ENCODE data around the gene LILRB1.
"Not testable (repeated sequence)": the region's sequence is repeated elsewhere in the genome, so short reads cannot be mapped to it uniquely, and the experiment has no call there.

The LILRB1 gene

DNA sequence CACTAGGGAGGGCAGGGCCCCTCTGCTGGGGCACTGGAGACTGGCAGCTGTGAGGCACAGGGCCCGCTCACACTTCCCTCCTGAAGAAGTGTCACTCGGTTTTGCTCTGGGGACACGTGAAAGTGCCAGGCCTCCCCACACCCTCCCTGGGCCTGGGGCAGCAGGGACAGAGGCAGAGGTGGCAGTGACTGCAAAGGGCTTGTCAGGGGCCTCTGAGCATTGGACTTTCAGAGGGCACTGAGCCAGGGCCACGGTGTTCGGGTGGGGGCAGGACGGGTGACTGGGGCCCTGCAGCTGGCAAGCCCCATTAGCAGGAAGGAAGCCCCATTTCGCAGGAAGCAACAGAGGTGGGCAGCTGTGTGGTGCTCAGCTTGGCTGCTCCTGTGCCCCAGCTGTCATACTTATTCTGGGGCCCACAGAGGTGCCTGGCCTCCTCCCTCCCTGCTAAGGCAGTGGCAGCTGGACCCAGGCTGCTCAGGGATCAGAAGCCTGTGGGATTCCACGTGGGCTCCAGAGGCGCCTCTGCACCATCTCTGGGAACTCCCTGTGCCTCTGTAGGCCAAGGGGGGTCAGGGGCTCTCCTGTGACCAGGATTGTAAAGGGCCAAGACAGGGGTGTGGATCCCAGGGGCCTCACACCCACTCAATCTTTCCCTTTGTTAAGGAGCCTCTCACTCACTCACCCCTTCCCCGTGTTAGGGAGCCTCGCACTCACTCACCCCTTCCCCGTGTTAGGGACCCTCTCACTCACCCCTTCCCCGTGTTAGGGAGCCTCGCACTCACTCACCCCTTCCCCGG is 5.2 kb upstream of the LILRB1 start:
- not testable (repeated sequence) for DNase-seq

- no peak for DNase-seq
Measured at GRCh38 chr19:54626757-54627156, 3.5 kb upstream of the LILRB1 start.

DNA sequence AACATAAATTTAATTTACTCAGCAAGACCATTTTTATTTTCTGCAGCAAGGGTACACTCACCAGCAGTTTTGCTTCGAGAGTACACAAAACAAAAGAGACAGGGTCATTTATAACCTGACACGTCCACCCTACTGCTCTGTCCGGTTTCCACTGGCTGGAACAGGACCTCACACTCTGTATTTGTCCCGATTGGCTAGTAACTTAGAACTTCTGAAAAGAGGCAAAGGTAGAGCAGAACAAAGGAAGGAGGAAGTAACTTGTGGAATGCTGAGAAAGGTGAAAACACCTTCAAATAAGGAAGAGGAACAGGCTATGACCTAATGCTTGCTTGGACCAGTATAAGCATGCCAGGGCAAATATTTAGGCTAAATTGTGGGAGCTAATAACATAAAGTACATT is 2.4 kb upstream of the LILRB1 start:
- DNase-seq = not testable (repeated sequence)

- no peak for DNase-seq
Measured at GRCh38 chr19:54630782-54631181, 498 bp downstream of the LILRB1 start.

- not testable (repeated sequence) for DNase-seq
Measured at GRCh38 chr19:54631489-54632337, 1.4 kb downstream of the LILRB1 start.

DNA sequence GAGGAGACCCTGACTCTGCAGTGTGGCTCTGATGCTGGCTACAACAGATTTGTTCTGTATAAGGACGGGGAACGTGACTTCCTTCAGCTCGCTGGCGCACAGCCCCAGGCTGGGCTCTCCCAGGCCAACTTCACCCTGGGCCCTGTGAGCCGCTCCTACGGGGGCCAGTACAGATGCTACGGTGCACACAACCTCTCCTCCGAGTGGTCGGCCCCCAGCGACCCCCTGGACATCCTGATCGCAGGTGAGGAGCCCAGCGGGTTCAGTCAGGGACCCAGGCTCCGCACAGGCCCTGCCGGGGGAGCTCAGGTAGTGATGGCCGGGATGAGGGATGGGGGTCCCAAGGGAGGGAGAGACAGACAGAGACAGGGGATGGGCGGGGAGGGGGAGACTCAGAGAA is 2.2 kb downstream of the LILRB1 start:
- DNase-seq = not testable (repeated sequence)

DNA sequence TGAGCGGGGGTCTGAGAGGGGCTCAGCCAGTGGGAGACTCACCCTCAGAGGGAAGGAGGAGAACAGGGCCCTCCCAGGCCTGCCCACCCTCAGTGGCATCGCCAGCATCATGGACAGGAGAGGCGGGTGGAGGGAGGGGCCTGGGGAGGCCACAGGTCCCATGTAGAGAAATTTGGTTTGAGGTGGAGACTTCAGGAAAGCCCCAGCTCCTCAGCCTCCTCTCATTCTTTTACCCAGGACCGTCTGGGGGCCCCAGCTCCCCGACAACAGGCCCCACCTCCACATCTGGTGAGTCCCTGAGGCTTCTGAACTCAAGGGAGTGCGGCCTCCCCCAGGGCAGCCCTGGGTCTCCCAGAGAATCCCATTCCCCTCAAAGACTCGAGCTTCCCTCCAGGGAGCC is 3.1 kb downstream of the LILRB1 start:
- DNase-seq = no peak

- DNase-seq = not testable (repeated sequence)
Measured at GRCh38 chr19:54636081-54636480, 5.8 kb downstream of the LILRB1 start.

- no peak for DNase-seq
Measured at GRCh38 chr19:54638683-54639082, 8.4 kb downstream of the LILRB1 start.

- not testable (repeated sequence) for DNase-seq
Measured at GRCh38 chr19:54642953-54643352, 12.7 kb downstream of the LILRB1 start.

DNA sequence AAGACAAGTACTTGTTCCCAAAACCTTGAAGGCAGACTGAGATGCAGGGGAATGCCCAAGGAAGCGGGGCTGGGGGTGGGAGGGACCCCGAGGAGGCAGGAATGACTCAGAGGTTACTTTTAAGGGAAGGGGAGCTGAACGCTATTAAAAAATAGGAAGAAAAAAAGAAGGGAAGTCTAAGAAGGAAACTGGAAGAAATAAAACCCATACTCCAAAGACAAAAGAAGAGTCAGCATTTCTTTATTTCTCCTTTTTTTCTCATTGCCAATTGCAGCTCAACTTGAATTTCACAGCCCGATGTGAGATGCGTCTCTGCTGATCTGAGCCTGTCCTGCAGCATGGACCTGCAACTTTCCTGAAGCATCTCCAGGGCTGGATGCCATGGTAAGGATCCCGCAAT is 13.3 kb downstream of the LILRB1 start:
- not testable (repeated sequence) for DNase-seq

GRCh38 chr19:54644056-54644455 is 13.8 kb downstream of the LILRB1 start:
- DNase-seq = no peak

DNA sequence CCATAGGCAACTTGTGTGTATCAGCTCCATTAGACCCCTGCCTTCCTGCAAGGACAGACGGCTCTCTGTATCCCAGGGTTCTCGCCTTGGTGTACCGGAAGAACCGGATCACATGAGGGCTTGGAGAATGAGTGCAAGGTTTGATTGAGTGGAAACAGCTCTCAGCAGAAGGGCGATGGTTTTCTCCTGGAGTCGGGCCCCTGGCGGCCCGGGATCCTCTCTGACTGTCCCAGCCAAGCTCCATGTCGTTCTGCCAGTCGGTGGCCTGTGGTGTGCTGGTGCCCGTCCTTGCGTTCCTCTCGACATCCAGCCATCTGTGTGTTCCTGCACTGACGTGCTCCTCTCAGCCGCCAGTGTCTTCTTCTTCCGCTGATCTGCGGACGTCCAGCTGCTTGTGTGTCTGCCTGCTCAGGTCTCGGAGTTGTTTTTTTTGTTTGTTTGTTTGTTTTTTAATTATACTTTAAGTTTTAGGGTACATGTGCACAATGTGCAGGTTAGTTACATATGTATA is 16.1 kb downstream of the LILRB1 start:
- no peak for DNase-seq

DNA sequence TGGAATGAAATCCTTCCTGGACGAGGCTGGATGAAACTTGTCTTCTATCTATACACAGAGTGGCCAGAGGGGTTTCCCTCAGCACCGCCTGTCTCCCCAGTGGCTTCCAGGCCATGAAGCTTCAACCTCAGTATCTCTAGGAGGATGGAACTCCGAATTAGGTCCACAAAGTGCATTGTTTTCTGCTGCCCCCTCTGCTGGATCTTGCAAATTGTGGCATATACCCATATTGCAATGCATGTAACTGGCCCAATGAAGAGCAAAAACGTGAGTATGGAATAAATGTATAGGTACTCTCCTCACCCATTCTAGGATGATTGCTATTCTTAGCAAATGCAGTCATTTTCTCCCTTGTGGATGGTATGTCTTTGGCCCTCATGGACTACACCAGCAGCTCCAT is 17.8 kb downstream of the LILRB1 start:
- DNase-seq = no peak

GRCh38 chr19:54650108-54650655 is 19.9 kb downstream of the LILRB1 start:
- no peak for DNase-seq

DNA sequence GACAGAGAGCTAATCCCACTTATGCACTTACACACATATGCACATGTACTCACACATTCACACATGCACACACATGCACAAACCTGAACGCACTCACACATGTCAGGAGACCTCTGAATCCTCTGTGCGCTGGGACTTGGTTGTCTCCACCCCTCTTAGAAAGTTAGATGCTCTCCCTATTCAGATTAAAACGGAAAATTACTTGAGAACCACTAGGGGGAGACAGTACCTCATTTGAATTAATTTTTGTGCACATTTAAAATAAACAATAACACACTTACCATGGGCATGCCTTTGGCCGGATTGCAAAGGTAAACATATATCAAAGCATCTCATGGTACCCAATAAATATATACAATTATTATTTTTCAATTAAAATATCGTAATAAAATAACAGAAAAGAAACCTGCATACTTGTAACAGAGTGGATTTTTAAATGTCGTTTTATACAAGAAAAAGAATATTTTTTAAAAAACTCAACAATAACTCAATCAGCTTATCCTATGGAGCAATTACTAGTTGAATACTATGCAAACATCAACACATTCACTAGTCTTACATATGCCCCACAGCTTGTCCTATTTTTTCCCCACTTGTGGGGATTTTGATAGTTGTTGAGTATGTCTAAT is 23.0 kb downstream of the LILRB1 start:
- DNase-seq = no peak

DNA sequence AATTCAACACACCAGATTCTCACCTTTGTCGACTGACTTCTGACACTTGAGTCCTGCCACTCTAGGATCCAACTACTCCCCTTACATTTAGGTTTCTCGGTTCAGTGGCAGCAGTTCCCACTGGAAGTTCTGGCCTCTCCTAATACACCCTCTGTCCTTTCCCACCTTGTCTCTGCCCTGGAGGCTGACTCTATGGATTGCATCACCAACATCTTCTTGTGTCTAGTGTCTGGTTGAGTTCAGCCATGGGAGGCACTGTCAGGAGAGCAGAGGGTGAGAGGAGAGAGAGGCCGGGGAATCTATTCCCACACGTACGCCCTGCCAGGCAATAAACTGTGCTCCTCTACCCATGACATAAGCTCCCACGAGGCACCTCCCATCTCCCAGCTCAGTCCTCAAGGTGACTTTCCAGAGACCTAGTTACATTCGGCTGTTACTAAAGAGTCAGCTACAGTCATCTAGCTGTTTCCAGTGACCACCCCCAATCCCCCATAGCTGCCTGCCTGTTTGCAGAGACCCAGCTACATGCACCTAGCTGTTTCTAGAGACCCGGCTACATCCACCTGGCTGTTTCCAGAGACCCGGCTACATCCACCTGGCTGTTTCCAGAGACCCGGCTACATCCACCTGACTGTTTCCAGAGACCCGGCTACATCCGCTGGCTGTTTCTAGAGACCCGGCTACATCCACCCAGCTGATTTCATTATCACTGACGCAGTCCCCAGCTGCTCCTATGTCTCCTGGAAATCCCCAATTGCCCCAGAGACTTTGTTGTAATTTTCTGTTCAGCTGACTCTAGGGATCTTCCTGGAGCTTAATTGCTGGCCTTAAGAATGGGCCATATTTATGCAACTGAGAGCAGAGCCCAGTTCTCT is 24.4 kb downstream of the LILRB1 start:
- DNase-seq = no peak

DNA sequence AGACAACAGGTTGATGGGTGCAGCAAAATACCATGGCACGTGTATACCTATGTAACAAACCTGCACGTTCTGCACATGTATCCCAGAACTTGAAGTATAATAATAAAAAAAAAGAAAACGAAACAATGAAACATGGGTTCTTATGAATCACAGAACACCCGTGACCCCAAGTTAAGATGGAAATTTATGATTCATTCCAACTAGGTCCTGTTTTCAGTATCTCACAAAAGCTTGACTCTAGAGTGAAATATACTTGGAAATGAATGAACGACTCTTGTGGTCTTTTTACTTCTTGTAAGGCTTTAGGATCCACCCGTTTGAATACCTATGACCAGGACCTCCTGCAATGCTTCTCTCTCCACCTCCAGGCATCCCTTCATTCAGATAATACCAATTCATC is 29.0 kb downstream of the LILRB1 start:
- DNase-seq = no peak

GRCh38 chr19:54660306-54660705 is 30.0 kb downstream of the LILRB1 start:
- no peak for DNase-seq

GRCh38 chr19:54660964-54661363 is 30.7 kb downstream of the LILRB1 start:
- DNase-seq = no peak

DNA sequence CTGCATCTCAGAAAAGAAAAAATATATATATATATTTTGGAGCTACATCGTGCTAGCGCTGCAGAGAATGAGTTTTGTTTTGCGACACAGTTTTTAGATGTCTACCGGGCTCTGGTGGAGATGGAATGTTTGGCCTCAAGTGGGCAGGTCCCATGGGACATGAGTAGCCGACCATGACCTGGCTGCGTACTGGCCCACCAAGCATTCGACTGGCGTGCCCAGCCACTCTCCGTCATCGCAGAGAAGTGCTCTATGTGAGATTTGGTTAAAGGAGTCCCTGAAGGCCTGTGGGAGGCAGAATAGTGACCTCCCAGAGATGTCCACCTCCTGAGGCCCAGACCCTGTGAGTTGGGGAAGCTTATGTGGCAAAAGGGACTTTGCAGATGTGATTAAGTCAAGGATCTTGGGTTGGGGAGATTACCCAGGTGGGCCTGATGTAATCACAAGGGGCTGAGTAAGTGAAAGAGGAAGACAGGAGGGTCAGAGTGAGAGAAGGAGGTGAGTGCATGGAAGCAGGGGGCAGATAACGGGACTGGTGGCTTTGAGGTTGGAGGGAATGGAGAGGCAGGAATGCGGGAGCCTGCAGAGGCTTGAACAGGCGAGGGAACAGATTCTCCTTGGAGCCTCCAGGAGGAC is 31.7 kb downstream of the LILRB1 start:
- no peak for DNase-seq

DNA sequence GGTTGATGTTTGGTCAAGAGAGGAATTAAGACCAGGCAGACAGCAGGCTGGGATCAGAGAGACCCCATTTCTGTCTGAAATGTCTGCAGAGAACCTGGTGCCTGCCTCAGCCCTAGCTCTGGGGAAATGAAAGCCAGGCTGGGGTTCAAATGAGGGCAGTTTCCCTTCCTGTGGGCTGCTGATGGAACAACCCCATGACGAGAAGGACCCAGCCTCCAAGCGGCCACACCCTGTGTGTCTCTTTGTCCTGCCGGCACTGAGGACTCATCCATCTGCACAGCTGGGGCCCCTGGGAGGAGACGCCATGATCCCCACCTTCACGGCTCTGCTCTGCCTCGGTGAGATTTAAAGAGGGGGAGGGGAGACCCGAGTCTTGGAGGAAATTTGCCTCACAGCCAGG is 32.4 kb downstream of the LILRB1 start, which contains the start of gene LILRB4:
Gene LILRB4 (plus strand): TSS at position 256 of the 400 bp plus-strand sequence. CDS start 49 bp downstream, at position 305.
- DNase-seq = no peak
